IMR-90 (cell line): ENCODE results near the gene TNRC6C. TPM values are rescaled to one million over a fixed set of nuclear protein-coding genes. Genes with fewer than 3 reads are reported as not detected.

ENCODE experiments used
- ATAC-seq: fragments of 200-7000 bp; cut with Tn5 transposase; 2 replicates; pipeline ENCODE4 v1.9.1; 2020; ENCODE audit warnings: low read depth, mild to moderate bottlenecking, moderate library complexity
- BruUV-seq: library from RNA; stranded (reverse); fragments of 400-500 nt; replicated peaks from 2 replicates; lab custom pipeline; 2021; lab: Mats Ljungman, UMichigan
- CTCF ChIA-PET: fragments of 300-600 bp; formaldehyde crosslinking; extraction: SDS; loops from one replicate; lab custom pipeline; 2021; ENCODE audit warnings: antibody characterized with exemption; lab: Yijun Ruan, JAX
- POLR2A ChIA-PET: fragments of 300-600 bp; sonication (Branson Sonifier 250); formaldehyde crosslinking; loops from one replicate; lab custom pipeline; 2022; ENCODE audit warnings: antibody characterized with exemption; ENCODE audit not compliant: unreplicated experiment; lab: Charles Lee
- DNase-seq: peaks from one replicate; pipeline ENCODE4 v3.0.0; 2013
- H2AFZ ChIP-seq: replicated peaks from 2 replicates; pipeline ENCODE3; 2013; ENCODE audit warnings: low read length, mild to moderate bottlenecking; ENCODE audit not compliant: poor library complexity
- H2AK5ac ChIP-seq: 2 replicates; pipeline ENCODE4 v1.6.1; 2013; ENCODE audit warnings: low read depth, low read length, inconsistent platforms
- H2AK9ac ChIP-seq: replicated peaks from 2 replicates; pipeline ENCODE3; 2013; ENCODE audit warnings: mild to moderate bottlenecking, low read depth, low read length, moderate library complexity; ENCODE audit not compliant: poor library complexity
- H2BK120ac ChIP-seq: 2 replicates; pipeline ENCODE4 v1.6.1; 2013; ENCODE audit warnings: low read depth, low read length, inconsistent platforms
- H2BK15ac ChIP-seq: 3 replicates; pipeline ENCODE4 v1.6.1; 2013; ENCODE audit warnings: low read depth, low read length, inconsistent platforms
- H2BK20ac ChIP-seq: 2 replicates; pipeline ENCODE4 v1.6.1; 2013; ENCODE audit warnings: low read depth, mild to moderate bottlenecking, inconsistent platforms, low read length, moderate library complexity
- H2BK5ac ChIP-seq: 2 replicates; pipeline ENCODE4 v1.6.1; 2013; ENCODE audit warnings: mild to moderate bottlenecking, low read depth, low read length, inconsistent platforms; ENCODE audit not compliant: poor library complexity, severe bottlenecking
- H3K14ac ChIP-seq: replicated peaks from 2 replicates; pipeline ENCODE4 v1.6.1; 2013; ENCODE audit warnings: low read depth, low read length, inconsistent platforms
- H3K18ac ChIP-seq: 2 replicates; pipeline ENCODE4 v1.6.1; 2013; ENCODE audit warnings: low read depth, low read length, control low read depth
- H3K23ac ChIP-seq: 2 replicates; pipeline ENCODE4 v1.6.1; 2013; ENCODE audit warnings: low read depth, low read length, inconsistent platforms
- H3K27ac ChIP-seq: 2 replicates; pipeline ENCODE4 v1.5.1; 2013; ENCODE audit warnings: mild to moderate bottlenecking, control low read depth, low read length; ENCODE audit not compliant: insufficient read depth
- H3K27me3 ChIP-seq: 2 replicates; pipeline ENCODE4 v1.6.1; 2013; ENCODE audit warnings: low read length; ENCODE audit not compliant: control insufficient read depth, insufficient read depth
- H3K36me3 ChIP-seq: 2 replicates; pipeline ENCODE4 v1.6.1; 2013; ENCODE audit warnings: low read length, mixed read lengths; ENCODE audit not compliant: control insufficient read depth, insufficient read depth
- H3K4ac ChIP-seq: 2 replicates; pipeline ENCODE4 v1.6.1; 2013; ENCODE audit warnings: low read depth, low read length, inconsistent platforms
- H3K4me1 ChIP-seq: 2 replicates; pipeline ENCODE4 v1.6.1; 2013; ENCODE audit warnings: low read length, mixed read lengths; ENCODE audit not compliant: control insufficient read depth, insufficient read depth
- H3K4me2 ChIP-seq: 2 replicates; pipeline ENCODE4 v1.6.1; 2013; ENCODE audit warnings: low read depth, mild to moderate bottlenecking, control low read depth, low read length, moderate library complexity
- H3K4me3 ChIP-seq: 2 replicates; pipeline ENCODE4 v1.5.1; 2013; ENCODE audit warnings: low read depth, mild to moderate bottlenecking, control low read depth, low read length, moderate library complexity; ENCODE audit not compliant: insufficient read depth
- H3K56ac ChIP-seq: 2 replicates; pipeline ENCODE4 v1.6.1; 2013; ENCODE audit warnings: low read length, inconsistent platforms; ENCODE audit not compliant: insufficient read depth; ENCODE audit errors: extremely low read depth
- H3K79me1 ChIP-seq, 2 experiments: 2 replicates each; pipeline ENCODE4 v1.6.1; 2013; ENCODE audit warnings: low read length in 2 of 2, inconsistent platforms in 1 of 2, low read depth in 1 of 2
- H3K9ac ChIP-seq: 2 replicates; pipeline ENCODE4 v1.6.1; 2013; ENCODE audit warnings: low read depth, low read length, control low read depth
- H3K9me1 ChIP-seq: 2 replicates; pipeline ENCODE4 v1.6.1; 2013; ENCODE audit warnings: low read length, inconsistent platforms; ENCODE audit not compliant: insufficient read depth
- H3K9me3 ChIP-seq: 2 replicates; pipeline ENCODE4 v1.6.1; 2013; ENCODE audit warnings: low read length; ENCODE audit not compliant: control insufficient read depth, insufficient read depth
- H4K20me1 ChIP-seq: 2 replicates; pipeline ENCODE4 v1.6.1; 2013; ENCODE audit warnings: low read length, inconsistent platforms; ENCODE audit not compliant: insufficient read depth
- H4K5ac ChIP-seq: 2 replicates; pipeline ENCODE4 v1.6.1; 2013; ENCODE audit warnings: mild to moderate bottlenecking, low read depth, low read length, control low read depth
- H4K8ac ChIP-seq, 2 experiments: 2 replicates each; pipeline ENCODE4 v1.6.1; 2013; ENCODE audit warnings: low read depth in 2 of 2, low read length in 2 of 2, control low read depth in 1 of 2, inconsistent platforms in 1 of 2
- H4K91ac ChIP-seq: 2 replicates; pipeline ENCODE4 v1.6.1; 2013; ENCODE audit warnings: low read depth, low read length, inconsistent platforms; ENCODE audit not compliant: insufficient read depth
- BHLHE40 ChIP-seq: fragments of 150-350 bp; IDR thresholded peaks from 2 replicates; pipeline ENCODE4 v1.6.1; 2016; ENCODE audit warnings: mild to moderate bottlenecking, low read depth, low read length
- CEBPB ChIP-seq: IDR thresholded peaks from 2 replicates; pipeline ENCODE4 v1.6.1; 2012; ENCODE audit warnings: low read depth, low read length, improper control_type of control experiment
- CHD1 ChIP-seq: IDR thresholded peaks from 2 replicates; pipeline ENCODE4 v1.6.1; 2012; ENCODE audit warnings: low read depth, low read length, improper control_type of control experiment
- FOS ChIP-seq: fragments of 150-350 bp; IDR thresholded peaks from 2 replicates; pipeline ENCODE4 v1.6.1; 2016; ENCODE audit warnings: low read depth, low read length
- MAFK ChIP-seq: IDR thresholded peaks from 2 replicates; pipeline ENCODE4 v1.6.1; 2012; ENCODE audit warnings: low read depth, low read length, improper control_type of control experiment
- MAZ ChIP-seq: IDR thresholded peaks from 2 replicates; pipeline ENCODE4 v1.6.1; 2012; ENCODE audit warnings: low read depth, mild to moderate bottlenecking, low read length, improper control_type of control experiment, moderate library complexity, borderline replicate concordance
- MXI1 ChIP-seq: IDR thresholded peaks from 2 replicates; pipeline ENCODE4 v1.6.1; 2012; ENCODE audit warnings: low read depth, mild to moderate bottlenecking, low read length, moderate library complexity, borderline replicate concordance
- NFE2L2 ChIP-seq: fragments of 150-350 bp; IDR thresholded peaks from 2 replicates; pipeline ENCODE4 v1.6.1; 2016; ENCODE audit warnings: low read depth, mild to moderate bottlenecking, low read length
- RAD21 ChIP-seq: IDR thresholded peaks from 2 replicates; pipeline ENCODE4 v1.6.1; 2012; ENCODE audit warnings: low read length, improper control_type of control experiment
- RCOR1 ChIP-seq: IDR thresholded peaks from 2 replicates; pipeline ENCODE4 v1.6.1; 2012; ENCODE audit warnings: mild to moderate bottlenecking, low read length, improper control_type of control experiment; ENCODE audit not compliant: insufficient replicate concordance
- RFX5 ChIP-seq: IDR thresholded peaks from 2 replicates; pipeline ENCODE4 v1.8.0; 2012; ENCODE audit warnings: low read depth, mild to moderate bottlenecking, low read length, moderate library complexity
- SMC3 ChIP-seq: fragments of 150-350 bp; IDR thresholded peaks from 2 replicates; pipeline ENCODE4 v1.6.1; 2016; ENCODE audit warnings: low read depth, mild to moderate bottlenecking, antibody characterized with exemption, low read length, moderate library complexity
- WGBS, 2 experiments: methylation state at CpG; one replicate each; pipeline versions ENCODE4 v1.1.5 to v1.1.7; 2013; ENCODE audit warnings: missing lambda C conversion rate in 2 of 2; ENCODE audit not compliant: insufficient read length in 1 of 2; ENCODE audit errors: extremely low coverage in 2 of 2; 5-methylcytosine and 5-hydroxymethylcytosine counted together
- dilution Hi-C: fragments of 300-500 bp; cut with HindIII; formaldehyde crosslinking; loops from one replicate; pipeline ENCODE4 v1.14.3; 2018; ENCODE audit warnings: low sequenced_read_pairs; ENCODE audit not compliant: unreplicated experiment
- in situ Hi-C: fragments of 300-500 bp; cut with MboI; formaldehyde crosslinking; loops from 3 replicates; pipeline ENCODE4 v1.14.3; 2019; ENCODE audit warnings: low sequenced_read_pairs, inconsistent platforms, mixed read lengths
- intact Hi-C: fragments of 100-400 bp; cut with micrococcal nuclease; formaldehyde crosslinking; loops from 2 replicates; pipeline ENCODE4 v1.10.0; 2022
- polyA plus RNA-seq, 3 experiments: library from polyadenylated mRNA; depleted of rRNA; stranded (reverse); fragments of >200 nt; gene quantifications; 2 replicates each; pipeline ENCODE4 v1.2.3, GENCODE V29; 2012; ENCODE audit warnings: low replicate concordance in 1 of 3
- total RNA-seq: library from RNA; depleted of rRNA; stranded (reverse); fragments of >200 nt; gene quantifications from 2 replicates; pipeline ENCODE4 v1.2.3, GENCODE V29; 2012
- TF ChIP-seq, protein P1 (sequence below): conservative IDR thresholded peaks from 2 replicates; pipeline ENCODE4 v1.5.1; 2012; ENCODE audit warnings: mild to moderate bottlenecking, low read depth, low read length, improper control_type of control experiment
- TF ChIP-seq, protein P2 (sequence below): fragments of 150-350 bp; IDR thresholded peaks from 2 replicates; pipeline ENCODE4 v1.6.1; 2016; ENCODE audit warnings: low read depth, mild to moderate bottlenecking, low read length, moderate library complexity, borderline replicate concordance

Gene TNRC6C
- total and polyA plus RNA-seq, 2 of the 4 experiments (the other 2 are of a cell fraction) = 1.6 to 2.7 TPM

DNA sequence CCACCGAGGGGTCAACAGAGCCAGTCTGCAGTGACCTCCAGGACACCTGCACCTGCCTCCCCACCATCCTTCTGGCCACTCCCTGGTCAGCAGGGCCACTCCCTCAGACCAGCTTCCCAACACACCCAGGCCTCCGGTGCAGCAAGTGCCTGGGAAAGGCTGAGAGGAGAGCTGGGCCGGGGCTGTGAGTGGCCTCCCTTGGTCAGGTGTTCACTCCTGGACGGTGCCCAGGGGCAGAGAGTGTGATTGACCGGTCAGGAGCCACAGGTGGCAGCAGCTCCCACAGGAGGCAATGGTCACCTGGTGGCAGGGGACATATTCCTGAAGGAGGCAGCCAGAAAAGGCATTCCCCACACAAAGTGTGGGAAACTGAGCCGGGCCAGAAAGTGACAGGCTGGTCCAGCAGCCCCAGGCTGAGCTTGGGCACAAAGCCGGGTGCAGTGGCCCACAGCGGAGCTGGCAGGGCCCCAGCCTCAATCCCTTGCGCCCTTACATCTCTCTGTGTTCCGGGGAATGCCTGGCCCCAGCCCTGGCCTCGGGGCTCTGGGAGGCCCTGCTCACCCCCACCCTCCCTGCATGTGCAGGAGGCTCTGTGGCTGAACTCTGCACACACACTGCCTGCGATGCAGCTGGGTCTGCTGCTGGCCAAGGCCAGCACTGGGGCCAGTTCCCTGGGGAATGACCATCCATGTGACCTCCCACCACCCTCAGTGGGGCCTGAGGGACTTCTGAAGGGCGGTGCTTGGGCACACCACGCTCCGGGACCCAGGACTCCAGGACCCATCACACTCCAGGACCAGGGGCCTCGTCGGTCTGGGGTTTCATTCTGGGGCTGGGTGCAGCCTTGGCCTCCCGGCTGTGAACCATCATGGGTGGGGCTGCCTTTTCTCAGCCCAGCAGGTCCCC, 186.5 kb downstream of the TNRC6C start:
- H2BK20ac ChIP-seq = no peak overlapping the region
- H2AFZ ChIP-seq = no peak overlapping the region
- H3K18ac ChIP-seq = no peak overlapping the region
- H3K27me3 ChIP-seq = no peaks in the 10 kb centered on the region; the same call in 1 of the 2 replicates
- dilution Hi-C loops (no loop called here), intact Hi-C loops (no loop called here), in situ Hi-C loops (no loop called here)
- no peaks in the 10 kb centered on the region for H3K36me3 ChIP-seq
- H4K5ac ChIP-seq = no peak overlapping the region
- no peak overlapping the region for H2BK5ac ChIP-seq
- no peaks in the 10 kb centered on the region for H4K20me1 ChIP-seq
- POLR2A ChIA-PET = no interaction called here
- CTCF ChIA-PET = interaction anchor here (1.1 kb wide), 1 partner anchor 31 kb away, joined by 5 read pairs; no protein-coding TSS in a partner anchor
- no peak overlapping the region for H3K23ac ChIP-seq
- no peak overlapping the region for H4K91ac ChIP-seq
- no peak overlapping the region for H3K9ac ChIP-seq
- no peaks in the 10 kb centered on the region for H3K79me1 ChIP-seq
- peaks cover 3% of the 10 kb centered on the region; the same call in 1 of the 2 replicates for H3K4me1 ChIP-seq
- no peak for ATAC-seq
- no peak overlapping the region for H3K27ac ChIP-seq
- H2BK120ac ChIP-seq = no peak overlapping the region
- no peak overlapping the region for H3K14ac ChIP-seq
- no peak overlapping the region for H2AK5ac ChIP-seq
- H2AK9ac ChIP-seq = no peak overlapping the region
- no peaks in the 10 kb centered on the region for H3K9me1 ChIP-seq
- H3K9me3 ChIP-seq = no peaks in the 10 kb centered on the region
- H3K56ac ChIP-seq = no peak overlapping the region
- no peak overlapping the region for H4K8ac ChIP-seq
- no peak overlapping the region for H3K4ac ChIP-seq
- no peak for DNase-seq
- H2BK15ac ChIP-seq = no peak overlapping the region
- no peak overlapping the region for H3K4me3 ChIP-seq
- 77% methylated on average over 8 of the region's 18 CpGs; no CpG with 5 or more reads in 1 of the 2 experiments for WGBS, 2 experiments
- BruUV-seq = no TSS peak
- H3K4me2 ChIP-seq = no peak overlapping the region
- no peak for TF ChIP-seq MXI1
- TF ChIP-seq, protein P1, sequence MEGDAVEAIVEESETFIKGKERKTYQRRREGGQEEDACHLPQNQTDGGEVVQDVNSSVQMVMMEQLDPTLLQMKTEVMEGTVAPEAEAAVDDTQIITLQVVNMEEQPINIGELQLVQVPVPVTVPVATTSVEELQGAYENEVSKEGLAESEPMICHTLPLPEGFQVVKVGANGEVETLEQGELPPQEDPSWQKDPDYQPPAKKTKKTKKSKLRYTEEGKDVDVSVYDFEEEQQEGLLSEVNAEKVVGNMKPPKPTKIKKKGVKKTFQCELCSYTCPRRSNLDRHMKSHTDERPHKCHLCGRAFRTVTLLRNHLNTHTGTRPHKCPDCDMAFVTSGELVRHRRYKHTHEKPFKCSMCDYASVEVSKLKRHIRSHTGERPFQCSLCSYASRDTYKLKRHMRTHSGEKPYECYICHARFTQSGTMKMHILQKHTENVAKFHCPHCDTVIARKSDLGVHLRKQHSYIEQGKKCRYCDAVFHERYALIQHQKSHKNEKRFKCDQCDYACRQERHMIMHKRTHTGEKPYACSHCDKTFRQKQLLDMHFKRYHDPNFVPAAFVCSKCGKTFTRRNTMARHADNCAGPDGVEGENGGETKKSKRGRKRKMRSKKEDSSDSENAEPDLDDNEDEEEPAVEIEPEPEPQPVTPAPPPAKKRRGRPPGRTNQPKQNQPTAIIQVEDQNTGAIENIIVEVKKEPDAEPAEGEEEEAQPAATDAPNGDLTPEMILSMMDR = no peak
- TF ChIP-seq, protein P2, sequence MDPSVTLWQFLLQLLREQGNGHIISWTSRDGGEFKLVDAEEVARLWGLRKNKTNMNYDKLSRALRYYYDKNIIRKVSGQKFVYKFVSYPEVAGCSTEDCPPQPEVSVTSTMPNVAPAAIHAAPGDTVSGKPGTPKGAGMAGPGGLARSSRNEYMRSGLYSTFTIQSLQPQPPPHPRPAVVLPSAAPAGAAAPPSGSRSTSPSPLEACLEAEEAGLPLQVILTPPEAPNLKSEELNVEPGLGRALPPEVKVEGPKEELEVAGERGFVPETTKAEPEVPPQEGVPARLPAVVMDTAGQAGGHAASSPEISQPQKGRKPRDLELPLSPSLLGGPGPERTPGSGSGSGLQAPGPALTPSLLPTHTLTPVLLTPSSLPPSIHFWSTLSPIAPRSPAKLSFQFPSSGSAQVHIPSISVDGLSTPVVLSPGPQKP = no peak
- no peak for TF ChIP-seq SMC3
- no peak for TF ChIP-seq CHD1
- no peak for TF ChIP-seq BHLHE40
- no peak for TF ChIP-seq NFE2L2
- no peak for TF ChIP-seq MAFK
- no peak for TF ChIP-seq MAZ
- no peak for TF ChIP-seq RFX5
- TF ChIP-seq CEBPB = no peak
- no peak for TF ChIP-seq RAD21
- TF ChIP-seq FOS = no peak
- no peak for TF ChIP-seq RCOR1
